ENCODE measurements around the gene TEX14.

DNA sequence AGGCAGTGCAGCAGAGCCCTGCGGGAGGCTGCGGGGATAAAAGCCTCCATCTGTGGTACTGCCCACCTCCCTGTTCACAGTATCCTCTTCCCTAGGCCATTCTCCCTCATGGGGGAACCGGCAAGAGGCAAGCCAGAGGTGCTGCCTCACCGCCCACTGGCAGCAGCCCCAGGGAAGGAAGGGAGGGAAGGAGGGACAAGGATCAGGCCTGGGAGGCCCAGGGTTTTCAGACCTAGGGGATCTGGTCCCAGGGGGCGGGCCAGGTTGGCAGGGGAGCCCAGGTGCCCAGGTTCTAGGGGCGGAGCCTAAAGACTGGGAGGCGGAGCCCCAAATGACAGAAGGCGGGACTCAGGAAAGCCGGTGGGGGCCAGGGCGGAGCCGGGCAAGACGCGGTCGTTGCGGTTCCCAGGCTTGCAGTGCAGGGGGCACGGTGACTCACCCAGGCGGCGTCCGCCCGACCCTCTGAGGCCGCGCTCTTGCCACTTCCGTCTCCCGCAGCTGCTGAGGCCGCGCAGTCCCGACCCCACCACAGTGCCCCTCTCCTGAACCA is 174.4 kb downstream of the TEX14 start:
- TF ChIP-seq FOXK2 (IDR thresholded peaks at IDR 0.05) (no peak), FOXA1 (IDR thresholded peaks at IDR 0.05) (no peak), FOXM1 (IDR thresholded peaks at IDR 0.05; ENCODE audit: borderline replicate concordance) (no peak), SP1 (IDR thresholded peaks at IDR 0.05) (no peak), ELF4 (IDR thresholded peaks at IDR 0.05) (no peak), HDGF (IDR thresholded peaks at IDR 0.05; ENCODE audit: borderline replicate concordance) (no peak), NFRKB (IDR thresholded peaks at IDR 0.05) (no peak), ZNF384 (IDR thresholded peaks at IDR 0.05) (no peak)

Measured in HEK293T (cell line).